Muscle of leg (tissue), 11 donors: ENCODE data around the gene TUBGCP5. TPM values are rescaled to one million over a fixed set of nuclear protein-coding genes. Genes with fewer than 3 reads are reported as not detected.

Experiments
- DNase-seq: peaks from one replicate; pipeline ENCODE4 v3.0.0; 2013
- H3K27ac ChIP-seq: one replicate; pipeline ENCODE4 v1.5.1; 2013; ENCODE audit warnings: mild to moderate bottlenecking, low read length, control low read depth
- H3K27me3 ChIP-seq: one replicate; pipeline ENCODE4 v1.6.1; 2013; ENCODE audit warnings: low read length; ENCODE audit not compliant: control insufficient read depth, insufficient read depth
- H3K36me3 ChIP-seq: one replicate; pipeline ENCODE4 v1.6.1; 2013; ENCODE audit warnings: low read length; ENCODE audit not compliant: control insufficient read depth, insufficient read depth
- H3K4me1 ChIP-seq: one replicate; pipeline ENCODE4 v1.6.1; 2013; ENCODE audit warnings: low read length; ENCODE audit not compliant: control insufficient read depth, insufficient read depth
- H3K4me3 ChIP-seq: one replicate; pipeline ENCODE4 v1.5.1; 2013; ENCODE audit warnings: low read length, control low read depth
- H3K9me3 ChIP-seq: replicated peaks from 2 replicates; pipeline ENCODE4 v1.6.1; 2013; ENCODE audit warnings: low read depth, low read length; ENCODE audit not compliant: control insufficient read depth
- WGBS: methylation state at CpG from one replicate; pipeline ENCODE4 v1.1.5; 2013; ENCODE audit warnings: missing lambda C conversion rate; ENCODE audit not compliant: insufficient coverage; 5-methylcytosine and 5-hydroxymethylcytosine counted together
- polyA plus RNA-seq, 8 donors: library from polyadenylated mRNA; unstranded; fragments of 120-200 nt; gene quantifications; one replicate each; pipeline versions ENCODE4 v1.2.1 to v1.2.3, GENCODE V29; 2013; ENCODE audit warnings: inconsistent platforms in 1 of 8, low replicate concordance in 1 of 8; ENCODE audit not compliant: insufficient read length in 8 of 8, insufficient read depth in 1 of 8
- total RNA-seq: library from RNA; stranded (reverse); fragments of 120-200 nt; gene quantifications from one replicate; pipeline ENCODE4 v1.2.4, GENCODE V29; 2013

Gene TUBGCP5
- total and polyA plus RNA-seq, 9 donors: 11.2 to 21.5 (median 13.4) TPM

GRCh38 chr15:22956257-22956977, 83.0 kb downstream of the TUBGCP5 start:
- WGBS: 57% methylated on average over 9 of the region's 16 CpGs
- peak overlapping the region; percentile 13 for H3K27ac ChIP-seq
- no peaks in the 10 kb centered on the region for H3K36me3 ChIP-seq

DNA sequence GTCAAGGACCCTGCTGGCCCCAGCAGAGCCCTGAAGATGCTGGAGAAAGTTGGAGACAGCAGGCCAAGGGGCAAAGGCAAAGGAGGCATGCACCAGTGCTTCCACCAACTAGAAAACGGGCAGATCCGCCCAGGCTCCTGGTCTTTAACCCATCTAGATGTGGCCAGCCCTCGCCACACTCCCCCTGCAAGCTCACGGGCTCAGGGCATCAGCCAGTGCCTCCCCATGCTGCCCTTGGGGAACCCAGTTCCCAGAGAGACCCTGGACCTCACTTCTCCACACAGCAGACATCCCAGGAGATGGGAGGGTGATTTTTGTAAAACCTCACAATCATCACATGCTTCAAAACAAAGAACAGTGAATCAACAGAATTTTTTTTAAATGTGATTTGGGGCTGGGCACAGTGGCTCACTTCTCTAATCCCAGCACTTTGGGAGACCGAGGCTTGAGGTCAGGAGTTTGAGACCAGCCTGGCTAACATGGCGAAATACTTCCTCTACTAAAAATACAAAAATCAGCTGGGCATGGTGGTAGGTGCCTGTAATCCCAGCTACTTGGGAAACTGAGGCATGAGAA, 83.7 kb downstream of the TUBGCP5 start:
- no peak for DNase-seq
- 100% methylated on average over 2 of the region's 6 CpGs for WGBS
- H3K4me3 ChIP-seq: no peak overlapping the region
- no peaks in the 10 kb centered on the region for H3K9me3 ChIP-seq
- H3K27ac ChIP-seq: no peak overlapping the region
- H3K27me3 ChIP-seq: no peaks in the 10 kb centered on the region
- H3K4me1 ChIP-seq: peaks cover 32% of the 10 kb centered on the region
- H3K36me3 ChIP-seq: no peaks in the 10 kb centered on the region

More at GRCh38 chr15:22956257-22956977, 83.0 kb downstream of the TUBGCP5 start:
- Histone ChIP-seq H3K9me3 (no peaks in the 10 kb centered on the region), H3K4me1 (peaks cover 34% of the 10 kb centered on the region), H3K27me3 (no peaks in the 10 kb centered on the region), H3K4me3 (no peak overlapping the region)
- DNase-seq: no peak

DNA sequence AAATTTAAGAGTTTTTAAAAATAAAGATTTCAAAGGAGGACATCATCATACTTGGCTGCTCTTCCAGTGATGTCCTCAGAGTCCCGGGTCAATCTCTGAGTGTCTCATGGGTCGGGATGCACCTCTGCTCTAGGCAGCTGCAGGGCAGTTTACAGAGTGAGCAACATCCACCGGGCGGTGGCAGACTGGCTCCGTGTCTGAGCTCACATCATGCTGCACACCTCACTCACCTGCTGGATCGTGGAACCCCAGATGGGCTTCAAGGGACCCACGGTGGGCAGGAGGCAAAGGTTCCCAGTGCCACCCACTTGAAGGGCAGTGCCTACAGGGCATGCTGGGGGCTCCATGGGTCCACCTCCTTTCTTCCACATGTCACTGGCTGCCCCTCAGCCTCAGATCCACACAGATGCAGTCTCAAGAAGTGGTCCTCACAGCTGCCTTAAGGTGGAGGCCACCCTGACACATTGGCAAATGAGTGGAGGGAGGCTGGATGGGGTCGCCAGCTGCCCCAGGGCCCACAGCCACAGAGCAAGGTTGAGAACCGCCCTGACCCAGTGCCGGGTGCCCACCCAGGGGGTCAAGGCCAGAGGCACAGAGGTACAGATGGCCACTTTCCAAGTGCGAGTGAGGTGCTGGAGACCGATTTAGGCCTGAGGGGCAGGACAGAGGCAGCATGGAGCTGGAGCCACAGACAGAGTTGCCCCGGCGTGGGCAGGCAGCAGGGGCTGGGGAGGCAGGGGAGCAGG, 84.4 kb downstream of the TUBGCP5 start:
- Histone ChIP-seq H3K9me3 (no peaks in the 10 kb centered on the region), H3K4me1 (peaks cover 28% of the 10 kb centered on the region), H3K4me3 (no peak overlapping the region), H3K36me3 (no peaks in the 10 kb centered on the region), H3K27me3 (no peaks in the 10 kb centered on the region), H3K27ac (no peak overlapping the region)
- WGBS: 91% methylated on average over 11 of the region's 14 CpGs
- DNase-seq: no peak

DNA sequence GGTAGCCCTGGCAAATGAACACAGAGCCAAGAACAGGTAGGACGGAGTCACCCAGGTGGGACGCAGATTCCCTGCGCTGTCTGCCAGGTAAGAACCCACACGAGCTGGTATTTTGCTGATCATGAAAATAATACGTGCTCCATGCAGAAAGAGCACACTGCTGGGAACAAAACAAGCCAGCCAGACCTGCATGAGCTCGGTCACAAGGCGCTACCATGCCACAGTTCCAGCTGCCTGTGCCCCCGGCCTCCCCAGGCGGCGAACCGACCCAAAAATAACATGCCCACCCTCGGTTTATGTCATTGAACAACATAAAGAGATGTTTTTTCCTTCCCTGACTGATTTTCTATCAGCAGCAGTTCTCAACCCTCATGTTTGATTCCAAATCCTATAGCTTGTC, 85.0 kb downstream of the TUBGCP5 start:
- DNase-seq: no peak
- H3K27ac ChIP-seq: no peak overlapping the region
- no peaks in the 10 kb centered on the region for H3K9me3 ChIP-seq
- no peaks in the 10 kb centered on the region for H3K36me3 ChIP-seq
- 91% methylated on average over 11 of the region's 12 CpGs for WGBS
- no peaks in the 10 kb centered on the region for H3K27me3 ChIP-seq
- H3K4me1 ChIP-seq: peaks cover 23% of the 10 kb centered on the region
- H3K4me3 ChIP-seq: no peak overlapping the region

DNA sequence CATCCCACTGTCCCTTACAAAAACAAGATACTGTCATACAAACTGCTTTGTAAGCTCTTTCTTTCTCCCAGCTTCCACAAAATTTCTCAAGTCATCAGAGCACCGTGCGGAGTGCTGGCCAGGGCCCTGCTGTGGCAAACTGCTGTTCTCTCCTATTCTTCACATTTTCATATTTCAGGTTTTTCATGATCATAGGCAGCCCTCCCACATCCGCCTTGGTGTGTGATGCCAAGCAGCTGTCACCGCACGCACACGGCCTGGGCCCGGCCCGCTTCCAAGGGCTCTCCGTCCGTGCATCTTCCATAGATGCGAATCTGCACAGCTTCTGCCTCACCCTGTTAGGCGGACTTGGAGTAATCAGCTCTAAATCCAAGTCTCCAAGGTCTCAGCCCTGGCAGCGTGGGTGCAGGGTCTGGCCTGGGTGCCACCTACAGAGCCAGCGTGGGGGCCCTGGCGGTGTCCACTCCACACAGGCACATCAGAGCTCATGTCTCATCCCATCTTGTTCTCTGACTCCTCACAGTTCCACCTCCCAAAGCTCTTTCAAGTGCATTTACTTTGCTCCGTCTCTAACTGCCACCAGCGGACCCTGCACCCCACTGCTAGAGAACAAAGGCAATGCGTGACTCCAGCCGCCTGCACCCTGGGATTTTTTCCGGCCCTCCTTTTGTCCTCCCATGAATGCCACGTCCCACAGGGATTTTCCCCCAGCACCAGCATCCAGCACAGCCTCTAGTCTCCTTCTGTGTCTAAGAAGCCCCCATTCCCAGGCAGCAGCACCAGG, 86.4 kb downstream of the TUBGCP5 start:
- H3K4me3 ChIP-seq: no peak overlapping the region
- 69% methylated on average over 21 of the region's 21 CpGs for WGBS
- no peaks in the 10 kb centered on the region for H3K27me3 ChIP-seq
- peaks cover 32% of the 10 kb centered on the region for H3K4me1 ChIP-seq
- H3K36me3 ChIP-seq: no peaks in the 10 kb centered on the region
- peak overlapping the region; percentile 7 for H3K27ac ChIP-seq
- no peaks in the 10 kb centered on the region for H3K9me3 ChIP-seq
- DNase-seq: peak; percentile 57

GRCh38 chr15:22951381-22952280, 87.7 kb downstream of the TUBGCP5 start:
- Histone ChIP-seq H3K36me3 (peaks cover 4% of the 10 kb centered on the region), H3K4me3 (no peak overlapping the region), H3K27me3 (no peaks in the 10 kb centered on the region), H3K4me1 (peaks cover 35% of the 10 kb centered on the region), H3K9me3 (no peaks in the 10 kb centered on the region), H3K27ac (no peak overlapping the region)
- DNase-seq: no peak
- WGBS: 90% methylated on average over 33 of the region's 39 CpGs

GRCh38 chr15:22951031-22951380, 88.4 kb downstream of the TUBGCP5 start:
- Histone ChIP-seq H3K4me1 (peaks cover 31% of the 10 kb centered on the region), H3K4me3 (no peak overlapping the region), H3K27ac (no peak overlapping the region), H3K36me3 (peaks cover 4% of the 10 kb centered on the region), H3K27me3 (no peaks in the 10 kb centered on the region), H3K9me3 (no peaks in the 10 kb centered on the region)
- WGBS: 64% methylated on average over 6 of the region's 16 CpGs
- no peak for DNase-seq

GRCh38 chr15:22950256-22950990, 88.9 kb downstream of the TUBGCP5 start:
- peak; percentile 24 for DNase-seq
- no peak overlapping the region for H3K4me3 ChIP-seq
- WGBS: 76% methylated on average over 9 of the region's 25 CpGs
- H3K27ac ChIP-seq: peak overlapping the region; percentile 64
- no peaks in the 10 kb centered on the region for H3K9me3 ChIP-seq
- no peaks in the 10 kb centered on the region for H3K27me3 ChIP-seq
- H3K4me1 ChIP-seq: peaks cover 31% of the 10 kb centered on the region
- H3K36me3 ChIP-seq: peaks cover 4% of the 10 kb centered on the region
